ENCODE measurements around the gene MAGED4. TPM values are rescaled to one million over a fixed set of nuclear protein-coding genes. Genes with fewer than 3 reads are reported as not detected.
"Not testable (repeated sequence)": the region's sequence is repeated elsewhere in the genome, so short reads cannot be mapped to it uniquely, and the experiment has no call there.

The MAGED4 gene
- polyA plus RNA-seq, 1 experiment: 13.1 TPM

- no peak for TF ChIP-seq CTCF (IDR thresholded peaks at IDR 0.05; ENCODE audit: insufficient read depth, low read depth, low read length)
- no peak for DNase-seq (ENCODE audit: low read depth)
- POLR2A ChIA-PET: no interaction called here
- no peak overlapping the region for H3K4me3 ChIP-seq (ENCODE audit: low read depth, low read length)
- no peaks in the 10 kb centered on the region for H3K27me3 ChIP-seq (ENCODE audit: control insufficient read depth, insufficient read depth, low read length)
- CTCF ChIA-PET: no interaction called here
- H3K36me3 ChIP-seq (ENCODE audit: control insufficient read depth, insufficient read depth, low read length): no peaks in the 10 kb centered on the region
Measured at GRCh38 chrX:52166840-52167239, 17.8 kb upstream of the MAGED4 start.

- DNase-seq (ENCODE audit: low read depth); POLR2A ChIA-PET; H3K27me3 ChIP-seq (ENCODE audit: control insufficient read depth, insufficient read depth, low read length); H3K36me3 ChIP-seq (ENCODE audit: control insufficient read depth, insufficient read depth, low read length); CTCF ChIA-PET; H3K4me3 ChIP-seq (ENCODE audit: low read depth, low read length): not testable (repeated sequence)
Measured at GRCh38 chrX:52171055-52171454, 13.6 kb upstream of the MAGED4 start.

GRCh38 chrX:52185078-52185453 lies 378 bp downstream of the MAGED4 start:
- H3K36me3 ChIP-seq (ENCODE audit: control insufficient read depth, insufficient read depth, low read length); H3K27me3 ChIP-seq (ENCODE audit: control insufficient read depth, insufficient read depth, low read length); DNase-seq (ENCODE audit: low read depth); CTCF ChIA-PET; H3K4me3 ChIP-seq (ENCODE audit: low read depth, low read length); POLR2A ChIA-PET: not testable (repeated sequence)

GRCh38 chrX:52211405-52211804 lies 26.7 kb downstream of the MAGED4 start:
- DNase-seq (ENCODE audit: low read depth); POLR2A ChIA-PET; H3K4me3 ChIP-seq (ENCODE audit: low read depth, low read length); H3K36me3 ChIP-seq (ENCODE audit: control insufficient read depth, insufficient read depth, low read length); CTCF ChIA-PET; H3K27me3 ChIP-seq (ENCODE audit: control insufficient read depth, insufficient read depth, low read length): not testable (repeated sequence)

- Histone ChIP-seq H3K4me3 (ENCODE audit: low read depth, low read length) (no peak overlapping the region), H3K27me3 (ENCODE audit: control insufficient read depth, insufficient read depth, low read length) (no peaks in the 10 kb centered on the region), H3K36me3 (ENCODE audit: control insufficient read depth, insufficient read depth, low read length) (no peaks in the 10 kb centered on the region)
- ChIA-PET CTCF (no interaction called here), POLR2A (no interaction called here)
- no peak for TF ChIP-seq CTCF (IDR thresholded peaks at IDR 0.05; ENCODE audit: insufficient read depth, low read depth, low read length)
- DNase-seq (ENCODE audit: low read depth): no peak
Measured at GRCh38 chrX:52213276-52213675, 28.6 kb downstream of the MAGED4 start.

- no peak overlapping the region for H3K4me3 ChIP-seq (ENCODE audit: low read depth, low read length)
- no peak for TF ChIP-seq CTCF (IDR thresholded peaks at IDR 0.05; ENCODE audit: insufficient read depth, low read depth, low read length)
- H3K36me3 ChIP-seq (ENCODE audit: control insufficient read depth, insufficient read depth, low read length): no peaks in the 10 kb centered on the region
- no peaks in the 10 kb centered on the region for H3K27me3 ChIP-seq (ENCODE audit: control insufficient read depth, insufficient read depth, low read length)
- POLR2A ChIA-PET: no interaction called here
- CTCF ChIA-PET: no interaction called here
- no peak for DNase-seq (ENCODE audit: low read depth)
Measured at GRCh38 chrX:52216541-52216940, 31.9 kb downstream of the MAGED4 start.

GRCh38 chrX:52217494-52218160 lies 32.9 kb downstream of the MAGED4 start:
- no peak for DNase-seq (ENCODE audit: low read depth)
- no peak for TF ChIP-seq CTCF (IDR thresholded peaks at IDR 0.05; ENCODE audit: insufficient read depth, low read depth, low read length)
- ChIA-PET POLR2A (no interaction called here), CTCF (interaction anchor here (1.5 kb wide), 1 partner anchor 576 kb away, joined by 3 read pairs; no protein-coding TSS in a partner anchor)
- Histone ChIP-seq H3K36me3 (ENCODE audit: control insufficient read depth, insufficient read depth, low read length) (no peaks in the 10 kb centered on the region), H3K4me3 (ENCODE audit: low read depth, low read length) (no peak overlapping the region), H3K27me3 (ENCODE audit: control insufficient read depth, insufficient read depth, low read length) (no peaks in the 10 kb centered on the region)
